ENCODE measurements around the gene NPLOC4.
A peak's percentile ranks its signal among the peaks of the same experiment; 100 is the strongest.

The NPLOC4 gene

GRCh38 chr17:81519284-81520020 lies 117.5 kb downstream of the NPLOC4 start:
- DNase-seq (ENCODE audit: low read depth in 2 of 2) = no peak

GRCh38 chr17:81518785-81519283 lies 118.1 kb downstream of the NPLOC4 start:
- no peak for DNase-seq (ENCODE audit: low read depth in 2 of 2)

GRCh38 chr17:81518113-81518784 lies 118.7 kb downstream of the NPLOC4 start:
- no peak for DNase-seq (ENCODE audit: low read depth in 2 of 2)

- DNase-seq (ENCODE audit: low read depth in 2 of 2) = no peak
These were observed 119.4 kb downstream of the NPLOC4 start for GRCh38 chr17:81517339-81518112.

GRCh38 chr17:81517009-81517338 lies 119.9 kb downstream of the NPLOC4 start:
- no peak for DNase-seq (ENCODE audit: low read depth in 2 of 2)

- DNase-seq (ENCODE audit: low read depth in 2 of 2) = no peak
These were observed 120.5 kb downstream of the NPLOC4 start for GRCh38 chr17:81516439-81516838.

- no peak for DNase-seq (ENCODE audit: low read depth in 2 of 2)
These were observed 121.3 kb downstream of the NPLOC4 start for GRCh38 chr17:81515530-81516041.

- peak; percentile 85 to 88 for DNase-seq (ENCODE audit: low read depth in 2 of 2)
These were observed 122.0 kb downstream of the NPLOC4 start for GRCh38 chr17:81514739-81515529.

- DNase-seq (ENCODE audit: low read depth in 2 of 2) = no peak
These were observed 122.5 kb downstream of the NPLOC4 start for GRCh38 chr17:81514489-81514738.

- no peak for DNase-seq (ENCODE audit: low read depth in 2 of 2)
These were observed 123.0 kb downstream of the NPLOC4 start for GRCh38 chr17:81513753-81514488.

GRCh38 chr17:81513372-81513752 lies 123.5 kb downstream of the NPLOC4 start:
- no peak for DNase-seq (ENCODE audit: low read depth in 2 of 2)

- peak; percentile 88 to 91 for DNase-seq (ENCODE audit: low read depth in 2 of 2)
These were observed 124.1 kb downstream of the NPLOC4 start, which contains the start of gene ACTG1 for GRCh38 chr17:81512562-81513371. ACTG1 (minus strand) TSS chr17:81512799; CDS start chr17:81512354, 445 bp downstream.

GRCh38 chr17:81511804-81512561 lies 124.9 kb downstream of the NPLOC4 start:
- DNase-seq (ENCODE audit: low read depth in 2 of 2) = no peak

- DNase-seq (ENCODE audit: low read depth in 2 of 2) = no peak
These were observed 125.4 kb downstream of the NPLOC4 start for GRCh38 chr17:81511554-81511803.

- DNase-seq (ENCODE audit: low read depth in 2 of 2) = no peak
These were observed 125.9 kb downstream of the NPLOC4 start for GRCh38 chr17:81510785-81511553.

- no peak for DNase-seq (ENCODE audit: low read depth in 2 of 2)
These were observed 126.7 kb downstream of the NPLOC4 start for GRCh38 chr17:81509972-81510784.

- DNase-seq (ENCODE audit: low read depth in 2 of 2) = no peak
These were observed 127.5 kb downstream of the NPLOC4 start for GRCh38 chr17:81509207-81509971.

Measured in fibroblast of skin of left quadriceps (primary cell).